Fibroblast of gingiva (primary cell): ENCODE data around the gene RIMBP2.

Experiments used
- DNase-seq: peaks from one replicate; pipeline ENCODE4 v3.0.0-alpha.2; 2011; ENCODE audit warnings: low read depth

The RIMBP2 gene

DNA sequence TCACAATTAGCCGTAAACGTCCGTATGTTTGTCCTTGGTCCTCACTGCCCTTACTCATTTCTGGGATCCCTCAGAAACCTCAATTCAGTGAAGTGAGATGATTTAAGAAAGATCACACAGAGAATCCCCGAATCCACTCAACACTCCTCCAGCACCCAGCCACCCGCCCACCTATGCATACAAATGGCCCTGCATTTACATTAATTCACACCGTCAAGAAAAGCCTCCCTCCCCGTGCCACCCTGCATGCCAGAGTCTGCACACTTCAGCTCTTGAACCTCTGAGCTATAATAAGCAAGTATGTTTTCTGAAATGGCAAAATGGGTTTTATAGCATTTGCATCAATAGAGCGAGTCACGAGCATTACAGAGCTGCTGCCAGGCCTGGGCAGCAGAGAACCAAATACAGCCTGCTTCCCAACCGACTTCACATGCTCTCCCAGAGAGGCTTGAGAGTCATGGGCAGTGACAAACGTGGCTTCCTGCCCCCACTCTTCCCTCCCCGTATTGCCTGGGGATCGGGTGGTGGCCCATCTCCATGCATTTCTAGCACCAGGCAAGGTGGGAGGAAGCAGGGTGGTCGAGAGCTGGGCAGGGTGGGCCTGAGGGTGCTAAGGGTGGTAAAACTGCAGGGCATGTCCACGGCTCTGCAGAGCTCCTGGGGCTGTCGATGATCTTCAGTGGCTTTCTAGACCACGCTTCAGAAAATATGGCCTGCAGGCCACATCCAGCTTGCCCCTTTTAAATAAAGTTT, 177.6 kb downstream of the RIMBP2 start:
- no peak for DNase-seq

DNA sequence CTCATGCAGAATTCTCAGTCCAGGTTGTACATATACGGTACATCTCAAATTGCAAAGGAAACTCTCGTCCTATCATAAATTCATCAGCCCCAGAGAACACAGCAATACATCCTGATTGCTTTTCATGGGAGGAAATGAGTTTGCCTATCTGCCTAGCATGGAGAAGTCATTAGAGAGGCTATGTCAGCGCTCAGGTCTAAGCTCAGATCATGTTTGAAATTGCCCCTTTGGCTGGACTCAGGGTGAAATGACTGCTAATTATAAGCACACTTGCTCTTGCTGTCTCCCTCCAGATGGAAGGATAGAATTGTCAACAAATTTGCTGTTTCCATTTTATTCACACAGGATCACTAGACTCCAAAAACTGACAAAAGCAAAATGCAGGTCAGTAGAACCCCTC, 178.4 kb downstream of the RIMBP2 start:
- DNase-seq: no peak

DNA sequence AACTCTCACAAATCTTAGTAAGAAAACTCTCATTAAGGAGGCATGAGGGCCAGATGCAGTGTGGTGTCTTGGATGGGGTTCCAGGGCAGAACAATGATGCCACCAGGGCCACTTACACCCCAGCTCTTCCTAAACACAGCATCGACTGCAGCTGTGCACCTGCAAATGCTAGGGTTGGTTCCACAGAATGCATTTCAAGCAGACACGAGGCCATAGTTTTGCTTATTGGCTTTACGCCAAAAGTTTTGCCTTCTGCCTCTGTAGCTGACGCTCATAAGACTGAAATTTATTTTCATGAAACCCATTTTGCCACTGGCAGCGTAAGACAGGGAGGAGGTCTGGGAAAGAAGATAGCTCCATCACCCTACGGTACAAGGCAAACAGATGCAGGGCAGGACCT, 179.0 kb downstream of the RIMBP2 start:
- DNase-seq: no peak

DNA sequence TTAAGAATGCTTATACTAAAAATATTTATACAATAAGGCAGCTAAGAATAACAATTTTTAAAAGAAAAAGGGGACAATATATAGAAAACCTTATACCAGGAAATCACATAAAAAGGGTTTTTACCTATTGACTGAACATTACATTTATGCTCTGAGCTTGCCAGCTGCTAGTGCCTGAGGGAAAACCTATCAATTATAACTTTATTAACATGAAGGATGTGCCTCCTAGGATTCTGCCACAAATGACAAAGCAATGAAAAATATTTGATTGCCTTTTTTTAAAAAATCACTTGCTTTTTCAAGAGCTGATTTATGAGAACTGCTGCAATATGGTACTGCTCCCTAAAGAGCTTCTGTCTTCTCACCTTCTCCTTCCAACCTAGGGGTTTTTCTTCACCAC, 185.7 kb downstream of the RIMBP2 start:
- no peak for DNase-seq

DNA sequence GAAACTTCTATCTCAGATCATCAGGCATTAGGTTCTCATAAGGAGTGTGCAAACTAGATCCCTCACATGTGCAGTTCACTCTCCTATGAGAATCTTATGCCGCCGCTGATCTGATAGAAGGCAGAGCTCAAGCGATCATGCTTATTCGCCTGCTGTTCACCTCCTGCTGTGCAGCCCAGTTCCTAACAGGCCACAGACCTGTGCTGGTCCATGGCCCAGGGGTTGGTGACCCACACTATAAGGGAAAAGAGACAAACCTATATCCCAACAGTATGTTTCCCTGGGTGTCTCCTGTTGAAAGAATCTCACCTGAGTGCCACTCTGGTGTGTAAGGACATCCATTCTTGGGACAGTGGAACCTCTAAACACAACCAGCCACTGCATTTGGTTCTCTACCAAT, 186.3 kb downstream of the RIMBP2 start:
- no peak for DNase-seq

DNA sequence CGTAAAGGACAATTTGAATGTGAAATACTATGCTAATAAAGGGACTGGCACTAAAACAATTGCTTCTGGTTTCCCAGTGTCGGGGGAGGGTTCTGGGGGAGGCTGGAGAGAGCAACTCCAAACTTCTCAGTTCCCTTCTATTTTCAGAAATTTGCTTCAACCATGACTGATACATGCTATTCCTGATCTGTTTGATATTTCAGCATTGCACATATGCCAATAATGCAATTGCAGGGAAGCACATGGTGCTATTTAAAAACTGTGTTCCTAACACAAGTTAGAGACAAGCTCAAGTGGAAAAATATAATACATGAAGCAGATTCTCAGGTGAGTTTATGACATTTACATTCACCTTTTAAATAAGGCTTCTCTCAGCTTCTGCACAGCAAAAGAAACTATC, 188.9 kb downstream of the RIMBP2 start:
- no peak for DNase-seq

DNA sequence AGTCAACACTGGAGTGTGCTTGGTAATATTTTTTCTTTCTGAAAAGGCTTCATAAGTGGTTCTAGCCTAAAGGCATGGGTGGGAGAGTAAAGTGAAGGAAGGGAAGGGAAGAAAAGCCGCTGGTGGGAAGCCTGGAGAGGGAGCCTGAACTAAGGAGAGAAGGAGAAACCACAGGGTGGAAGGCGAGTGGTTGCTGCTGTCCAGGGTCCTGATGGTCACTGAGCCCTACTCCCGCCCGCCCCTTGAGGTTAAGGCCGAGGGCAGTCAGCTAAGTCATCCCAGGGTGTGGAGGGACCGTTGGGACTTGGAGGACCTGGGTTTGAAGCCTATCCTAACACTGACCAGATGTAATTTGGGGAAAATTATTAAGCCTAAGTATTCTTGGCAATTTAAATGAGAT, 189.3 kb downstream of the RIMBP2 start:
- DNase-seq: no peak

DNA sequence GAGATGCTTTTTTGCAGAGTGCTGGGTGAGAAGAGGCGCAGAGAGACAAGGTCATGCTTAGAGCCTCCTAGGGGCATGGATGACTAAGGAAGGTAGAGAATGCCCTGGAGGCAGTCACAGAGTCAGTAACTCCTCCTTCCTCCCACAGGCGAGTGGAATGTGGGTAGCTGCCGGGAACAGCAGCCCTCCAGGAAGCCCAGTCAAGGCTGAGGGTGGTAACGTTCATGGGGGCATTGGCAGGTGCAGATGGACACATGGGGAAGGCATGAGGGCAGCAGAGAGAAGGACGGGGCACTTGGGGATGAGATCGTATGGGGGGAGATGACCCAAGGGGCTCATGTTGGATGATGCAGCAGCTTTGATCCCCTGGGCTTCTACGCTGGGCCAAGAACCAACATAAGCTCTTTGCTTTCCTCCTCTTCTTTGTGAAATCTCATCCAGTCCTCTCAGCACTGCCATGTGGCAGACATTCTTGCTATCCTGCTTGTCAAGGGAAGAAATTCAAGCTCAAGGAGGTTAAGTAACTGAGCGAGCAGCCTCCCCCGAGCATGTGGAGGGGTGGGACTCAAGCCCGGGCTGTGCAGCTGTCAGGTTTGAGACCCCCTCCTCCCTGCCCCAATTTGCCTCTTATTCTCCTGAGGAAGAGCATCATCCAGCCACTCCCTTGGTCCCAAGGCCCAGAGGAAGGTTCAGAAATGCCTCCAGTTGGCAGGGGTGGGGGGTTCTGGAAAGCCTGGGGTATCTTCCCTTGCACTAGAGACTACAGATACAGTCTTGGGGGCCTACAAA, 190.5 kb downstream of the RIMBP2 start:
- no peak for DNase-seq

DNA sequence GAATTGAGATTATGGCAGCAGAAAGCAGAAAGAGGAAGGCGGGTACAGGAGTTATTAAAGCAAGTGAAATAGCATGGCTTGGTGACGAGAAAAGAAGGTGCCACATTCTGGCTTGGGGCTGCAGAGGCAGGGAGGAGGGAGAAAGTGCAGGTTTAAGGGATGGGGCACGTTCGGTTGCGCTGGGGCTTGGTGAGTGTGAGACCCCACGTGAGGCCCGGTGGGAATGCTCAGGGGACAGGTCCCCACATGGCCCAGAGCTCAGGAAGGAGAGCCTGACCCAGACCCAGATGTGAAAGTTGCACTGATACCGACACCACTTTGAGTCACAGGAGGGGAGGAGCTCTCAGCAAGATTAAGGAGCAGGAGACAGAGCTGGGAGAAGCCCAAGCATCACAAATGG, 191.3 kb downstream of the RIMBP2 start:
- DNase-seq: no peak

DNA sequence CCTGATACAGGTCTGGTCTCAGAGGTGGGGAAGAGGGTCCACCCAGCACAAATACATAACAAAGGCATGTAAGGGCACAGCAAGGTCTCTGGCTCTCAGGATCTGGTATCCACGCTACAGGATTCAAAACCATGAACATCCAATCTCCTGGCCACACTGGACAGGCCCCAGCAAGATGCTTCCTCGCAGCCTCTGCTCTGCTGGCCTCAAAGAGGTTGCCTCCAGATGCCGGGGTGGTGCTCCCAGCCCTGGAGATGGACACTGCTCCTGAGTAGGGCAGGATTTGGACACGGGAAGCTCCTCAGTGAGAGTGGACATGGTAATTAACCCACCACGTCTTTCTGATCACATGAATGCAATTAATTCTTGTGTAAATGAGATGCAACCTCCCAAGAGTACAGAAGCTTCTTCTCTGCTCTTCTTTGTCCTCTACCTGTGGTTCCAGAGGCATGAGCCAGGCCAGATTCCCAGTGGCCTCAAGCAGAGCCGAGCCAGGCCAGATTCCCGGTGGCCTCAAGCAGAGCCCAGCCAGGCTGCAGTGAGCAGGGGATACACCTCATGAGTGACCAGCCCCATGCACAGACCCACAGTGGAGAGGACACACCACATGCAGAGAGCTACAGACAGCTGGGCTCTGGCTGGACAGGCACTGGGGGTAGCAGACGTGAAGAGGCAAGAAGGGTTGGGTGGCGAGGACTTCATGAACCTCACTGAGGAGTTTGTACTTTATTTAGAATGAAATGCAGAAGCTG, 192.1 kb downstream of the RIMBP2 start:
- no peak for DNase-seq

DNA sequence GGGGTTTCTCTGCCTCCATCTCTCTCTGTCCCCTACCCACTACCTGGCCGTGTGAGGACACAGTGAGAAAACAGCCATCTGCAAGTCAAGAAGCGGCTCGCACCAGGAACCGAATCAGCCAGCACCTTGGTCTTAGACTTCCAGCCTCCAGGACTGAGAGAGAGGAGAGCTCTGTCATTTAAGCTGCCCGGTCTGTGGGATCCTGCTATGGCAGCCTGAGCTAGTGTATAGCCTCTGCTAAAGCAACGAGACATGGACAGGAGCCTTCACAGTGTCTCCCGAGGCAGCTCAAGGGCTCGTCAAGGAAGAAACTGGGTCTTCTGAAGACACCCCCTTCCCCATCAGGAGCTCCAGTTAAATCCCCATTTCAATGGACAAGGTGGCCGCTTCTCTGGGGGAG, 192.9 kb downstream of the RIMBP2 start:
- DNase-seq: no peak

DNA sequence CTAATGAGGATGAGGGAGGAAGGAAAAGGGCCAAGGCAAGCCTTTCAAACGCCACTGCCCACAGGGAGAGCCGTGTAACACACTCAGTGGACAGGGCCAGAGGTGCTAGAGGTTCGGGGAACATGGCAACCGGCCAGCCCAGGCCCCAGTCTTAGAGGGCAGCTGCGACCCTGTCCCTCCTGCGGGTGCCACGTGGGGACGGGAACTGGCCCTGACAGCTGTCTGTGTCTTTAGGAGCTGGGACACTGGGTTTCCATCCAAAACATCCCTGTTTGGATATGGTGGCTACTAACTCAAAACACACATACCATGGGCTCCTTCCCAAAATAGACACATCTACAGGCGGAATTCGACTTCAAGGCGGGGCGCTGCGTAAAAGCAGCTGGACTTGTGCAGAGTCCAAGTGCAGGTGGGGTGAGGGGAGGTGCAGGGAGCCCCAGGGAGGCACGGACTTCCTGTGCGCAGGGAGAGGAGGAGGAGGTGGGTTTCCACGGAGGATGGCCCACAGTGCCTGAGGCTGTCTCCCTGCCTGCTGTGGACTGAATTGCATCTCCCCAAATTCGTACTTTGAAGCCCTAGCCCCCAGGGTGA, 193.8 kb downstream of the RIMBP2 start:
- DNase-seq: no peak

DNA sequence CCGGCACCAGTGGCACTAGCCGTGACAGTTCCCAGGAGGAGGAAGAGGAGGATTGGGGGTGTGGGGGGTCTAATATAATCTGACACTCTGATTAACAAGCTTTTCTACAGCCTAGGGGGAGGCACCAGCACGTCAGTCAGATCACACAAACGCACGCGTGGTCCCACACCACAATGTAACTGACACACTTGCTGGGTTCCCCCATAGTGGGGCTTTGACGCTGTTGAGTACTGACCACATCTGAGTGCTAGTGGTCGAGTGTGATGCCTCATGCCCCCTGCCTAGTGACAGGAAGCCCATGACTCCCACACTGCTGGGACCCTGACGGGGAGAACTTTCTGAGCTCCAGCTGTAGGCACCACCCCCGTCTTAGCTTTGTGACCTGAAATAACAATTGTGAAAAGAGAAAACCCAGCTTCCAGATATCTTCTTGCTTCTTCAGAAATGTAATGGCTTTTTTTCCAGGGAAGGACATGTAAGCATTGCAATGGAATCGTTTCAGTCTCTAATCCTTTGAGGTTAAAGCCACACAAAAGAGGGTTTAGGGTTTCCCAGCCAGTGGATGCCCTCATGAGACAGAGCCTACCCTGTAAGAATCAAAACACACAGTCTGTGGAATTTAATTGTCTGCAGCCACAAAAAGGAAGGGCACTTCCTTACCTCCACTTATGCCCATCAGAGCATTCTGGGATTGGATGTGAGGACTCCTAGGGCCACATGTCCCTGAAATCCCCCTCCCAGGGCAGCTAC, 194.5 kb downstream of the RIMBP2 start:
- no peak for DNase-seq

DNA sequence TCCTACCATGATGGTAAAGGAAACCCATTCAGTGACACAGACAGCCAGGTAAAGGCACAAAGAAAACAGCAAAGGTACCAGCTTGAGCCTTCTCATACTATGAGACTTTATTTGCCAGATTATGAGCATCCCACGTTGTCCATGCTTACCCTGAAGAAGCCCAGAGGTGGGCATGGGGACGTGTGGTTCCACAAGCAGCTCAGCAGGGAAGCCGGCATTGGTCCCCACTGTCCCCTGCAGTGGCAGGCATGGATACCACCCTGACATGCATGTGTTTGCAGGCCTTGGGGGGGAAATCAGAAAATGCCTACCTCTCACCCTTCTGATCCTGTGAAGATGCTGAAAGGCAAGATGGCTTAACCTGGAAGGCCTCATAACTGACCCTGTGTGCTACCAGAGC, 195.3 kb downstream of the RIMBP2 start:
- DNase-seq: no peak

DNA sequence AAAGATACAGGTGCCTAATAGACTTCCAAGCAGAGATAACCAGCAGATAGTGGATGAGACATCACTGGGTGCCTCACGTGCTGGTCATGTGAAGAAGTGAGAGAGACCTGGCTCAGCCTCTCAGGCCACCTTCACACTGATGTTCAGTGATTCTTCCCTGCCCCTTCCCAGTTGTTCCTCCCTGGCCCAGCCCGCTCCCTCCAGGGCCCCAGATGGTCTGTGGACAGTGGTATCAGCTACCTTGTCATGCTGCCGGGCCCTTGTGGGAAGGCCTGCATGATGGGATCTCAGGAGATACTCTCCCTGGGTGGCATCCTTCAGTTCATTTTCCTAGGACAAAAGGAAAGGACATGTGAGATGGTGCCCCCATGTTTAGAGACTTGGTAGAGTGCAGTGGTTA, 198.5 kb downstream of the RIMBP2 start:
- DNase-seq: no peak

DNA sequence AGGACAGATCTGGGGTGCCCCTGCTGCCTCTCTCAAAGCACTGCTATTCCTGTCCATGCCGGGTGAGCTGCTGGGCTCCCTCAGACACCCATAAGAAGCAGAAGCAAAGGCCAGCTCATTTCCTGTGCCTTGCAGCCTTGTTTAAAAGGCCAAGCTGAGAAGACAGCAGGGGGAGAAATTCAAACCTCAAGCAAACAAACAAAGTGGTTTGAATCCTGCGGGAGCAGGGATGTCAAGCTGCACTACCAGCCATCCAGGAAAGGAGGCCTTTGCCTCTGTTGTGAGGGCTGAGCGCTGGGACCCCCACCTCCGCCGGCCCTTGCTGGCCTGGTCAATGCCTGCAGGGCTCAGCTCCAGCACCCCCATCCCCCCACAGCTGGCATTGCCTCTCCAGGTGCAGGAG, 201.9 kb downstream of the RIMBP2 start:
- DNase-seq: no peak

DNA sequence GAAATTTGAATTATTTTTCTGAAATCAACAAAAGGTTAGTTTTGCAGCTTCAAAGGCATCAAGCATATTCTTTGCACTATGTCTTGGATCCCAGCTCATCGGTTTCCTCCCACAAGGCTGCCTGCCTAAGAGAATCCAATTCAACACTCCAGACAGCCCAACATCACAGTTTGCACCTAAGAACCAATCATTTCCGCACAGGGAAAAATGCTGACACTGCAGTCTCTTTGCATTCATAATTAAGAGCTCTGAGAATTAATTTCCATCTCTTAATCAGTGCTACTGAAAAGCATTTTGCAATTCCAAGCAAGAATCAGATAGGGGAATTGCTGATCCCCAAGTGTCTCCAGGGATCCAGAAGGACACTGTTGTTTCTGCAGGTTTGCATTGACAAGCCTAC, 202.5 kb downstream of the RIMBP2 start:
- no peak for DNase-seq

DNA sequence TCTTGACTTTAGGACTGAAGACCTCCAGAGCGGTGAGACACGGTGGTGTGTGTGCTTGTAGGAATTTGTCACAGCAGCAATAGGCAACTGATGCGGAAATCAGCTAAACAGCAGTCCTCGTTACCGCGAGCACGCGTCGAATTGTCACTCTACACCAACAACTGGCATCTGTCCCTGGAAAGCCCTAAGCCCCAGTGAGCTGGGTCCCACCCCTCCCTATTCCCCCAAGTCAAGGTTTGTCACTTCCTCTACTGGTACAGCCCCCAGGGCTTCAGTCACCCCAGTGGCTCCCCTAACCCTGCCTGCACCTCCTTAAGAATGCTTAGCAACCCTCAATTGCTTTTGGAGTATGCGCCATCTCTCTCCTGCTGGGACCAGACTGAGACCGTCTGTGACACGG, 204.8 kb downstream of the RIMBP2 start:
- DNase-seq: no peak

DNA sequence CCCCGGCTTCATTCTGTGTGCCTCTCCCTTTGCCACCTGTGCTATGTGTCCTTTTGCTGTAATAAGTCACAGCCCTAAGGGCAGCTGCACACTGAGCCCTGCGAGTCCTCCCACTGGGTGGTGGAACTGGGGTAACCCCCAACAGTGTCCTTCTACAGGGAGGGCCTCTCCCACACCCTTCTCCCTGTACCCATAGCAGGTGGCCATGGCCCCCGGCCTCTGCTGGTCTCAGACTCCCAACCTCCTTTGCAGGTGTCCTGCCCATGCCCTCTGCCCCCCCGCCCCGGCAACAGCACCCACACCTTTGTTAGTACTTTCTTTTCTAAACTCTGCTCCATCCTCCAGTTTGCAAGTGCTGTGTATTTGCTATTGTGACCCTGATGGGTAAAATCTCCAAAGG, 206.6 kb downstream of the RIMBP2 start:
- no peak for DNase-seq

DNA sequence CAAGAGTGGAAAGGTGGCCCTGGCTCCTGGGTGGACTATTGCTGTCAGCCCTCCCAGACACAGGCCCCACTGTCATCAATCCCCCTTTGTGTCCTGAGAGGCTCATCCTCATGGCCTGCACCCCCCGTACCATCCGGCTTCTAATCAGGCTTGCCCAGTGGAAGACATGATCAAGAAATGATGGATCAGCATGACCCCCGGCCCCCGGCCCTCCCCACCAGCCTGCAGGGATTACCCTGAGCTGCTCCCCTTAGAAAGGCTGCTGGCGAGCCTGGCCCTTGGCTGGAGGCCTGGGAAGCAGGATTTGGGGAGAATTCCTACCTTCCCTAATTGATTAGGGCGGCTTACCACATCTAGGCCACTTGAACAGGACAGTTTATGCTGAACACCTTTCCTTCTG, 207.3 kb downstream of the RIMBP2 start:
- no peak for DNase-seq

DNA sequence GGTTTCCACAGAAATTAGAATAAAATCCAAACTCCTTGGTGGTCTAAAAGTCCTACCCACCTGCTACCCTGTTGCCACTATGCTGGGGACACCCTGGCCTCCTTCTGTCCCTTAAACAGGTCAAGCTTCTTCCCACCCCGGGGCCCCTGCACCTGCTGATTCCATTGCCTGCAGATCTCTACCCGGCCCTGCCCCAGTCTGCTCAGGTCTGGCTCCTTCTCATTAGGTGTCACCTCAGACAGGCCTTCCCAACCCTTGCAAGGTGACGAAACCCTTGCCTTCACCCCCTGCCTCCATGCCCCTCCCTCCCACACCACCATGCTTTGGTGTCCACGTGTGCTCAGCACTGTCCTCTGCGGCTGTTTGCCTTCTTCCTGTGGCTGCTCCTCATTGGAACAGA, 207.8 kb downstream of the RIMBP2 start:
- DNase-seq: no peak

DNA sequence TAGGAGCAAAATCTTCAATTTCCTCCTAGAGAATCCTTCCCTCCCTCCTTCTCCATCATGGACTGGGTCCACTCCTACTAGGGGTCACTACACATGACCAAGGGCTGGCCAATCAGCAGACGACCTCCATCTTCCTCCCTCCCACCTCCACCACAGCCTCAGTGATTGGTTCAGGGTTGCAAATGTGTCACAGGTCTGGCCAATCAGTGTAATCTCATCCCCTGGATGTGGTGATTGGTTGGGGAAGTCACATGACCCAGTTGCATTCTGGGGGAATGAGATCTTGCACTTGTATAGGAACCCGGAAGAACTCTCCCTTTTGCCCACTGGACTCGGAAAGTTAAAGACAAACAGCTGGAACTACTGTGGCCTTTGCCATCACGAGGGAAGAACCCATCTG, 209.3 kb downstream of the RIMBP2 start:
- DNase-seq: no peak
